Measurements from ENCODE around the gene PPP6R3. TPM values are rescaled to one million over a fixed set of nuclear protein-coding genes. Genes with fewer than 3 reads are reported as not detected.
"Not testable (repeated sequence)": the region's sequence is repeated elsewhere in the genome, so short reads cannot be mapped to it uniquely, and the experiment has no call there.

The PPP6R3 gene
- total and polyA plus RNA-seq, 11 donors = 23.2 to 93.8 (median 81.2) TPM

DNA sequence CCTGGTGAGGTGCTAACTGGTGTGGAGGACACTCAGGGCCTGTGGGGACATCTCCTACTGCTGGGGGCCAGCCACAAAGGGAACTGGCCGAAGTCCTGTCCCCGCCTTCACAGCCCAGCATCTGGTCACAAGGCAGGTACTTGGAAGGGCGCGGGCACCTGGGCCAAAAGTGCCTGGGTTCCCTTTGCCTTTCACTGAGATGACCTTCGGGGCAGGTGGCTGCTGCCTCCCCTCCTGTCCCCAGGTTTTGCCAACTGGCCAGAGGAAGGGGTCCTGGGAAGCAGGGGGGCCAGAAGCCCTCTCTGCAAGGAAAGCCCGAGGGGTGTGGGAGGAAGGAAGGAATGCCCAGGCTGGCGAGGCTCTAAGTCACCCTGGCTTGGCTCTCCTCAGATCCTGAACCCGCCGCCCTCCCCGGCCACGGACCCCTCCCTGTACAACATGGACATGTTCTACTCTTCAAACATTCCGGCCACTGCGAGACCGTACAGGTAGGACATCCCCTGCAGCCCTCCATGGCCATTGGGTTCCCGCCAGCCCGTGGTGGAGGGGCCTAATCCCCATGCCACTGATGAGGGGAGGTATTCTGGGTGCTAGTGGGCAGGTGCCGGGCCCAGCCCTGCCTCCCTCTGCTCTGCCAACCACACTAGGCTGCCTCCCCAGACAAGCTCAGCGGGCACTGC lies 14.4 kb upstream of the PPP6R3 start:
- H3K4me1 ChIP-seq = peaks cover 0 to 11% (median 1%) of the 10 kb centered on the region in 12 donors
- TF ChIP-seq, protein P1, sequence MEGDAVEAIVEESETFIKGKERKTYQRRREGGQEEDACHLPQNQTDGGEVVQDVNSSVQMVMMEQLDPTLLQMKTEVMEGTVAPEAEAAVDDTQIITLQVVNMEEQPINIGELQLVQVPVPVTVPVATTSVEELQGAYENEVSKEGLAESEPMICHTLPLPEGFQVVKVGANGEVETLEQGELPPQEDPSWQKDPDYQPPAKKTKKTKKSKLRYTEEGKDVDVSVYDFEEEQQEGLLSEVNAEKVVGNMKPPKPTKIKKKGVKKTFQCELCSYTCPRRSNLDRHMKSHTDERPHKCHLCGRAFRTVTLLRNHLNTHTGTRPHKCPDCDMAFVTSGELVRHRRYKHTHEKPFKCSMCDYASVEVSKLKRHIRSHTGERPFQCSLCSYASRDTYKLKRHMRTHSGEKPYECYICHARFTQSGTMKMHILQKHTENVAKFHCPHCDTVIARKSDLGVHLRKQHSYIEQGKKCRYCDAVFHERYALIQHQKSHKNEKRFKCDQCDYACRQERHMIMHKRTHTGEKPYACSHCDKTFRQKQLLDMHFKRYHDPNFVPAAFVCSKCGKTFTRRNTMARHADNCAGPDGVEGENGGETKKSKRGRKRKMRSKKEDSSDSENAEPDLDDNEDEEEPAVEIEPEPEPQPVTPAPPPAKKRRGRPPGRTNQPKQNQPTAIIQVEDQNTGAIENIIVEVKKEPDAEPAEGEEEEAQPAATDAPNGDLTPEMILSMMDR (IDR thresholded peaks at IDR 0.05) = no peak
- intact Hi-C loops (cut with DNase I) = loop anchor here (2.0 to 10.0 kb wide), 12 partner anchors 44 to 239 kb away; partner anchors contain the start of gene KMT5B (in 1 of the 10)
- peaks cover 0 to 56% (median 41%) of the 10 kb centered on the region in 9 donors for H3K36me3 ChIP-seq
- peak overlapping the region in 1 of 12 donors; percentile 19 for H3K27ac ChIP-seq
- WGBS, 4 donors = 76 to 93% (median 89%) methylated on average over 6 to 18 of the region's 18 CpGs
- no peaks in the 10 kb centered on the region for H3K27me3 ChIP-seq
- ATAC-seq (peak in 3 of 4 donors; percentile 5 to 10 (median 8)), DNase-seq (peak in 1 of 5 donors; percentile 59)
- H3K9me3 ChIP-seq = no peaks in the 10 kb centered on the region
- H3K4me3 ChIP-seq = no peak overlapping the region

DNA sequence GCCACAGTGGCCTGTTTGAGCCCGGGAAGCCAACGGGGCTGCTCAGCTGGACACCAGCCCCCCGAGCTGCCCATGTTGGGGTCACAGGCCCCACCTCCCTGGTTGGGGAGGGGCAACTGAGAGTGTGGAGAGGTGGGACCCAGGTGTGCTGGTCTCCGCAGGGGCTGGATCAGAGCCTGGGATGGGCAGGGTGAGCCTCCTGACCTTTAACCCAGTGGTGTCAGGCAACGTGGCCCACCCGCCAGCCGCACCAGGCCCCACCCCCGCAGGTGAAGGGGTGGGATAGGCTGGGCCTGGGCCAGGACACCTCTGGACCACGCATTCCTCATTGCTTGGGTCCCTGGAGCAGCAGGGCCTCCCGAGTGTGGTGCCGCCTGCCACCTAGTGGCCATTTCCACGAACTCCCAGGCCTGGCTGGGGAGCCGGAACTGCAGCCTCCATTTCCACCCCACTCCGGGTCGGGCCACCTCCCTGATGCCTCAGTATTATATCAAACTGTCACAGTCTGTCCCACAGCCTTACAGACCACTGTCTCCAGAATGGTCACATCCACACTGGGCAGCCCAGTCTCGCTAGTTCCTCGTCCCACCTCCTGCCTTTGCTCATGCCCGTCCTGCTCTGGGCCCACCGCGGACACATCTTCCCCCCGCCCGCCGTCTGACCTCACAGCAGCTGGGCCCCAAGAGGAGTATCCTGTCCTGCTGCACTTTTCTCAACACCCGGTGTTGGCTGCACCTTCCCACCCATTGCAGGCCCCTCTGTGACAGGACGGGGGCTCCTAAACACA lies 13.3 kb upstream of the PPP6R3 start:
- Histone ChIP-seq H3K27me3 (no peaks in the 10 kb centered on the region), H3K4me1 (peaks cover 0 to 11% (median 1%) of the 10 kb centered on the region in 12 donors), H3K27ac (peak overlapping the region in 2 of 12 donors; percentile 19 to 38), H3K36me3 (peaks cover 0 to 45% (median 31%) of the 10 kb centered on the region in 9 donors), H3K4me3 (no peak overlapping the region), H3K9me3 (no peaks in the 10 kb centered on the region)
- peak; percentile 65 to 93 (median 90) for ATAC-seq
- 47 to 52% (median 47%) methylated on average over 18 to 25 of the region's 25 CpGs for WGBS, 4 donors
- TF ChIP-seq POLR2A (IDR thresholded peaks at IDR 0.05) = no peak
- TF ChIP-seq, protein P1 (IDR thresholded peaks at IDR 0.05) = peak; percentile 90 to 98 (median 96)
- intact Hi-C loops (cut with DNase I) = loop anchor here (1.0 to 10.0 kb wide), 13 partner anchors 45 to 240 kb away; partner anchors contain the start of gene KMT5B (in 1 of the 10)
- peak; percentile 75 to 89 (median 79) for DNase-seq

DNA sequence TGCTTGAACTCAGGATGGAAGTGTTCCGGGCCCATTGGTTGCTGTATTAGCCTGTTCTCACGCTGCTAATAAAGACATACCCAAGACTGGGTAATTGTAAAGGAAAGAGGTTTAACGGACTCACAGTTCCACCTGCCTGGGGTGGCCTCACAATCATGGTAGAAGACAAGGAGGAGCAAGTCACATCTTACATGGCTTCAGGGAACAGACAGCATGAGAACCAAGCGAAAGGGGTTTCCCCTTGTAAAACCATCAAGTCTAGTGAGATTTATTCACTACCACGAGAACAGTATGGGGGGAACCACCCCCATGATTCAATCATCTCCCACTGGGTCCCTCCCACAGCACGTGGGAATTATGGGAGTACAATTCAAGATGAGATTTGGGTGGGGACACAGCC lies 12.6 kb upstream of the PPP6R3 start:
- H3K27me3 ChIP-seq, H3K4me3 ChIP-seq, H3K27ac ChIP-seq, H3K9me3 ChIP-seq, DNase-seq, ATAC-seq: not testable (repeated sequence)
- WGBS, 4 donors = 77 to 81% (median 78%) methylated on average over 6 of the region's 6 CpGs
- Histone ChIP-seq H3K36me3 (peaks cover 0 to 38% (median 24%) of the 10 kb centered on the region in 9 donors), H3K4me1 (peaks cover 0 to 11% (median 1%) of the 10 kb centered on the region in 12 donors)
- intact Hi-C loops (cut with DNase I) = loop anchor here (1.0 to 10.0 kb wide), 13 partner anchors 46 to 241 kb away; partner anchors contain the start of gene KMT5B (in 1 of the 10)

DNA sequence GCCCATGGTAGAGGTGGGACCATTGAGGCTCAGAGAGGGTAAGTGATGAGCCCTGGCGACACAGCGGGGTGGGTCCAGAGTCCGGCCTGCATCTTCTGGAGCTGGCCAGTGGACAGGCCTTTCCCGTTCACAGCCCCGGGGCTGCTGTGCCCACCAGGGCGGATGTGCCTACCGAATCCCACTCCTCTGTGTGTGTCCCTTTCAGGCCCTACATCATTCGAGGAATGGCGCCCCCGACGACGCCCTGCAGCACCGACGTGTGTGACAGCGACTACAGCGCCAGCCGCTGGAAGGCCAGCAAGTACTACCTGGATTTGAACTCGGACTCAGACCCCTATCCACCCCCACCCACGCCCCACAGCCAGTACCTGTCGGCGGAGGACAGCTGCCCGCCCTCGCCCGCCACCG lies 11.9 kb upstream of the PPP6R3 start:
- DNase-seq = no peak

More for the DNA sequence above, 11.9 kb upstream of the PPP6R3 start:
- peaks cover 0 to 36% (median 21%) of the 10 kb centered on the region in 9 donors for H3K36me3 ChIP-seq
- no peak overlapping the region for H3K4me3 ChIP-seq
- no peak for ATAC-seq
- no peak for TF ChIP-seq POLR2A (IDR thresholded peaks at IDR 0.05)
- TF ChIP-seq, protein P1 (IDR thresholded peaks at IDR 0.05) = no peak
- no peaks in the 10 kb centered on the region for H3K27me3 ChIP-seq
- peaks cover 0 to 11% (median 1%) of the 10 kb centered on the region in 12 donors for H3K4me1 ChIP-seq
- WGBS, 4 donors = 89 to 95% (median 93%) methylated on average over 25 of the region's 25 CpGs
- no peaks in the 10 kb centered on the region for H3K9me3 ChIP-seq
- no peak overlapping the region for H3K27ac ChIP-seq
- intact Hi-C loops (cut with DNase I) = loop anchor here in 9 of 10 donors (5.0 to 10.0 kb wide), 10 partner anchors 46 to 241 kb away; partner anchors contain the start of gene KMT5B (in 1 of the 9)

Data from heart left ventricle (tissue), 16 donors.